ENCODE data around the gene TPP1. TPM values are rescaled to one million over a fixed set of nuclear protein-coding genes. Genes with fewer than 3 reads are reported as not detected.

TPP1 gene
- total and polyA plus RNA-seq, 10 of the 15 experiments (the other 5 are each of a cell fraction or from before 2014, with no cell fraction given) = 7.5 to 64.6 (median 38.3) TPM

DNA sequence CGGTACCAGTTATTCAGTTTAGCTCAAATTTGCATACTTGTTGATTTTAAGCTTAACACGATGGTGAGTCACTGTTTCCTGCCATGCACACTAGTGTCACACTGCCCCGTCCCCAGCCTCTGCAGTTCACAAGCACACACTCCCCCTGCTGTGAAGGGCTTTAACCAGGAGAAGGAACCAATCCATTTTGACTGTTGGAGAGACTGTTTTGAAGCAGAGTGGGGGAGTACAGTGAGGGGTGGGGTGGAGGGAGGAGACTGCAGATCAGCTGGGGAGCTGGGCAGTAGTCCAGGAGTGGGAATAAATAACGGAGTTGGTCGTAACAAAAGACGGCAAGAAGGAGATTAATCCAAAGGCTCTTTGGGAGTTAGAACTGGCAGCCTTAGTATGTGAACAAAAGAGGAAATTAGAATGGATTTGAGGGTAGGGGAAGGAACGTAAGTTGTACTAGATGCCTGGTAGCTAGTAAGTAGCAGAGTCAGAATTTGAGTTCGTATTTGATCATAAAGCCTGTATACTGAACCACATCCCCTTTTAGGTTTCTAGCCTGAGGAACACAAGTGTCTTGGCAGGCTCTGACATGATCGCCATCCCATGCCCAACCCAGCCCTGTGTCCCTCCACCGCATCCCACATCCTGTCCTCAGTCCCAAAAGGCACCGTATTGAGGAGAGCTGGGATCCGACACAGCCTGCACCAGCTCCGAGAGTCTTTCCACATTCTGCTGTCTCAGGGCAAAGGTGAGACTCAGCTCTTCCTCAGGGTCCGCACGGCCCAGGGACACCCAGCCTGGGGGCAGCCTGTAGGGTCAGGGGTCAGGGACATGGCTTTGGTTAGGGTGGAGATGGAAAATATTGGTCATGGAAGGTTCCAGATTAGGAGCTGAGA, 862 bp downstream of the TPP1 start (continued):
- TF ChIP-seq IRF4 (IDR thresholded peaks at IDR 0.05; ENCODE audit: low read depth, low read length) (0 out of 2 replicates have a peak, but pooled peaks have one; percentile 39), RAD21 (IDR thresholded peaks at IDR 0.05; ENCODE audit: insufficient read depth, low read depth, low read length) (no peak), USF1 (IDR thresholded peaks at IDR 0.05; ENCODE audit: borderline replicate concordance, extremely low read length, insufficient read depth, low read depth, low read length) (no peak), IKZF1 (conservative IDR thresholded peaks at IDR 0.05) (peak; percentile 4; the same call in 1 of the 2 replicates), ASH2L (IDR thresholded peaks at IDR 0.05; ENCODE audit: borderline replicate concordance, low read depth) (no peak), NR2F1 (conservative IDR thresholded peaks at IDR 0.05) (0 out of 2 replicates have a peak, but pooled peaks have one; percentile 38), HDGF (IDR thresholded peaks at IDR 0.05) (no peak), HCFC1 (IDR thresholded peaks at IDR 0.05; ENCODE audit: low read length) (no peak), RUNX3 (IDR thresholded peaks at IDR 0.05; ENCODE audit: low read length) (peak; percentile 69), ZBTB40 (IDR thresholded peaks at IDR 0.05; ENCODE audit: borderline replicate concordance) (no peak)

Measured in GM12878 (cell line).